ENCODE measurements around the gene FAM193A. TPM values are rescaled to one million over a fixed set of nuclear protein-coding genes. Genes with fewer than 3 reads are reported as not detected.
"Not testable (repeated sequence)": the region's sequence is repeated elsewhere in the genome, so short reads cannot be mapped to it uniquely, and the experiment has no call there.

Gene FAM193A
- total and polyA plus RNA-seq, 11 donors, result 9.7 to 21.0 (median 16.3) TPM

DNA sequence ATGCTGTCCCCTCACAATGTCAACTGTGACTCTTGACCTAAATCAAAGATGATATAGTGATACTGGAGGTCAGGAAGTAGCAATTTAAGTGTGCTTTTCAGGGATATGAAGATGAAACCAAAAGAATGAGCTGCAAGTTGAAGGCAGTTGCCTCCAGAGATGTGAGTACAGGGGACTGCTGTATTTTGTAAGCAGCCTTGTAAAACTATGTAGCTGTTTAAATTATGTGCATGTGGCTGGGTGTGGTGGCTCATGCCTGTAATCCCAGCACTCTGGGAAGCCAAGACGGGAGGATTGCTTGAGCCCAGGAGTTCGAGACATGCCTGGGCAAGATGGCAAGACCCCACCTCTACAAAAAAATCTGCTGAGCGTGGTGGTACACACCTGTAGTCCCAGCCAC is 234.8 kb downstream of the FAM193A start:
- Histone ChIP-seq H3K4me1 (peaks cover 0 to 31% (median 6%) of the 10 kb centered on the region in 12 donors), H3K9me3 (peaks cover 0 to 3% (median 0%) of the 10 kb centered on the region in 12 donors), H3K27me3 (no peaks in the 10 kb centered on the region), H3K36me3 (no peaks in the 10 kb centered on the region), H3K4me3 (no peak overlapping the region), H3K27ac (peak overlapping the region in 1 of 12 donors; percentile 64)
- no peak for ATAC-seq
- TF ChIP-seq, protein P1, sequence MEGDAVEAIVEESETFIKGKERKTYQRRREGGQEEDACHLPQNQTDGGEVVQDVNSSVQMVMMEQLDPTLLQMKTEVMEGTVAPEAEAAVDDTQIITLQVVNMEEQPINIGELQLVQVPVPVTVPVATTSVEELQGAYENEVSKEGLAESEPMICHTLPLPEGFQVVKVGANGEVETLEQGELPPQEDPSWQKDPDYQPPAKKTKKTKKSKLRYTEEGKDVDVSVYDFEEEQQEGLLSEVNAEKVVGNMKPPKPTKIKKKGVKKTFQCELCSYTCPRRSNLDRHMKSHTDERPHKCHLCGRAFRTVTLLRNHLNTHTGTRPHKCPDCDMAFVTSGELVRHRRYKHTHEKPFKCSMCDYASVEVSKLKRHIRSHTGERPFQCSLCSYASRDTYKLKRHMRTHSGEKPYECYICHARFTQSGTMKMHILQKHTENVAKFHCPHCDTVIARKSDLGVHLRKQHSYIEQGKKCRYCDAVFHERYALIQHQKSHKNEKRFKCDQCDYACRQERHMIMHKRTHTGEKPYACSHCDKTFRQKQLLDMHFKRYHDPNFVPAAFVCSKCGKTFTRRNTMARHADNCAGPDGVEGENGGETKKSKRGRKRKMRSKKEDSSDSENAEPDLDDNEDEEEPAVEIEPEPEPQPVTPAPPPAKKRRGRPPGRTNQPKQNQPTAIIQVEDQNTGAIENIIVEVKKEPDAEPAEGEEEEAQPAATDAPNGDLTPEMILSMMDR (IDR thresholded peaks at IDR 0.05), result no peak
- TF ChIP-seq POLR2A (IDR thresholded peaks at IDR 0.05), result no peak
- WGBS, 4 donors, result 97 to 100% (median 98%) methylated on average over 3 of the region's 3 CpGs
- no peak for DNase-seq
- intact Hi-C loops (cut with DNase I), result loop anchor here in 1 of 10 donors (5.0 kb wide), 1 partner anchor 61 kb away; no protein-coding TSS in a partner anchor

DNA sequence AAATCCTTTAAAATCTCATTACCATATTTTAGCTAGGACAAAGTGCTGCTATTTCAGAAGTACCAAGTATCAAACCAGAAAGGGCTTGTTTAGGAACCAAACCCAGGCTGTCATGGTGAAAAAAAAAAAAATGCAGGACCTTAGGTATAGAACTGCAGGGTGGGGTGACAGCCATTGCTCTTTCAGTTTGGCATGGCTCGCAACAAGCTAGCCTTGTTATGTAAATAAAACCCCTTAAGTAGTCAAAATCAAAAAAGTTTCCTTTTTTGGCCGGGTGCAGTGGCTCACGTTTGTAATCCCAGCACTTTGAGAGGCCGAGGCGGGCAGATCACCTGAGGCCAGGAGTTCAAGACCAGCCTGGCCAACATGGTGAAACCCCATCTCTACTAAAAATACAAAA is 244.2 kb downstream of the FAM193A start:
- H3K27me3 ChIP-seq; ATAC-seq; DNase-seq; H3K36me3 ChIP-seq; H3K27ac ChIP-seq; H3K4me3 ChIP-seq; intact Hi-C loops (cut with DNase I); H3K4me1 ChIP-seq: not testable (repeated sequence)
- WGBS, 4 donors, result 86 to 95% (median 94%) methylated on average over 5 of the region's 5 CpGs
- H3K9me3 ChIP-seq, result peaks cover 0 to 23% (median 0%) of the 10 kb centered on the region in 12 donors

DNA sequence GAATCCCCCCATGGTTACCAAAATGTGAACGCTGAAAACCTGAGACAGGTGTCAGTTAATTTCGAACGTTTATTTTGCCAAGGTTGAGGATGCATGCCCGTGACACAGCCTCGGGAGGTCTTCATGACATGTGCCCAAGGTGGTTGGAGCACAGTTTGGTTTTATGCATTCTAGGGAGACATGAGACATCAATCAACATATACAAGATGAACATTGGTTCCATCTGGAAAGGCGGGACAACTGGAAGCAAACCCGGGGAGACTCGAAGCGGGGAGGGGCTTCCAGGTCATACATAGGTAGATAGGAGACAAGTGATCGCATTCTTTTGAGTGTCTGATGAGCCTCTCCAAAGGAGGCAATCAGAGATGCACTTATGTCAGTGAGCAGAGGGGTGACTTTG is 245.5 kb downstream of the FAM193A start:
- 87 to 94% (median 91%) methylated on average over 10 of the region's 10 CpGs for WGBS, 4 donors

More for the DNA sequence above, 245.5 kb downstream of the FAM193A start:
- no peak for DNase-seq
- Histone ChIP-seq H3K4me1 (peaks cover 0 to 19% (median 8%) of the 10 kb centered on the region in 12 donors), H3K27me3 (no peaks in the 10 kb centered on the region), H3K36me3 (no peaks in the 10 kb centered on the region), H3K27ac (no peak overlapping the region), H3K9me3 (peaks cover 0 to 23% (median 0%) of the 10 kb centered on the region in 12 donors), H3K4me3 (no peak overlapping the region)
- no peak for TF ChIP-seq POLR2A (IDR thresholded peaks at IDR 0.05)
- TF ChIP-seq, protein P1 (IDR thresholded peaks at IDR 0.05), result no peak
- intact Hi-C loops (cut with DNase I), result no loop called here
- no peak for ATAC-seq

Other genes starting within 250 kb of the FAM193A start
- 10 to 100 TPM in 2 of 9 donors, 1 to 10 TPM in 7; 2.6 to 11.9 (median 5.6) TPM for gene ZFYVE28, start 118.0 kb upstream of the FAM193A start, total RNA-seq
- 1 to 10 TPM; 4.3 to 5.0 TPM for gene ZFYVE28, start 118.0 kb upstream of the FAM193A start, polyA plus RNA-seq
- not detected for gene CFAP99, start 117.7 kb upstream of the FAM193A start, total RNA-seq
- not detected for gene CFAP99, start 117.7 kb upstream of the FAM193A start, polyA plus RNA-seq
- gene RNF4, start 67.5 kb upstream of the FAM193A start, total RNA-seq, result 10 to 100 TPM; 24.3 to 45.7 (median 30.8) TPM
- gene RNF4, start 67.5 kb upstream of the FAM193A start, polyA plus RNA-seq, result 10 to 100 TPM; 10.6 to 36.3 TPM
- gene TNIP2, start 219.7 kb downstream of the FAM193A start, total RNA-seq, result 10 to 100 TPM; 12.6 to 94.5 (median 23.4) TPM
- 10 to 100 TPM; 21.7 to 37.3 TPM for gene TNIP2, start 219.7 kb downstream of the FAM193A start, polyA plus RNA-seq